ENCODE measurements around the gene C1orf232. TPM values are rescaled to one million over a fixed set of nuclear protein-coding genes. Genes with fewer than 3 reads are reported as not detected.

C1orf232 gene
- total RNA-seq, 1 experiment from 2014 or later = not detected

DNA sequence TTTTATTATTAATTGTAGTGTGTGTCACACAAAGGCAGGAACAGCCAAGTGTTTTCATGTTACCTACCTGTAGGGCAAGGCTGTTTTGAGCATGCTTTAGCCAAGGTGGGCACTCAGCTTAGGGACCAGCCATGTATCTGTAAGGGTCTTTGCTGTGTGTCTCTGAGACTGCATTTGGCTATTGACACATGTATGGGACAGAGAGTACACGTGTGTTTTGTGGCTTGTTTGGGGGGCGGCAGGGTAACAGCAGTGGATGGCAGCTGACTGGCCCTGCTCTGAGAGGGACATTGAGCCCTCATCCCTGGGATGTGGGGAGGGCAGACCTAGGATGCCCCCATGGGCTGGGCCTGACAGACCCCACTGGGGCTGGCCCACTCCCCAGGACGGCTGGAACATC is 28.5 kb upstream of the C1orf232 start (continued):
- no peak for TF ChIP-seq ELF1 (IDR thresholded peaks at IDR 0.05; ENCODE audit: borderline replicate concordance, low read depth)

DNA sequence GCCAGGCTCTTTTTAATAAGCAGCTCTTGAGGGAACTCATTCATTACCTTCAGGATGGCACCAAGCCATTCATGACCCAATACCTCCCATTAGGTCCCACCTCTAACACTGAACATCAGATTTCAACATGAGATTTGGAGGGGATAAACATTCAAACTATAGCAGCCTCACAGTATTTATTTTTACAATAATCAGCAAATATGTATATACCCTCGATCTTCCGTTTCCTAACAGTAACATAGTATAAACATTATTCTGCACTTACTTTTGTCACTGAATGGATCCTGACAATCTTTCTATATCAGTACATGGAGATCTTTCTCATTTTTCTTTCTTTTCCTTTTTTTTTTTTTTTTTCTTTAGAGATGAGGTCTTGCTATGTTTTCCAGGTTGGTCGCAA is 27.0 kb upstream of the C1orf232 start:
- Histone ChIP-seq H3K36me3 (ENCODE audit: control insufficient read depth in 1 of 2, insufficient read depth in 2 of 2, low read length in 2 of 2) (no peaks in the 10 kb centered on the region), H3K4me1 (ENCODE audit: control insufficient read depth in 1 of 2, insufficient read depth in 2 of 2, low read length in 2 of 2) (peaks cover 0 to under 1% of the 10 kb centered on the region in 2 experiments; a peak in 1 of 4 replicates), H3K4me3 (replicated peaks in 1 of 2; ENCODE audit: low read depth in 1 of 2, low read length in 2 of 2) (no peak overlapping the region), H3K27me3 (ENCODE audit: insufficient read depth, low read length) (no peaks in the 10 kb centered on the region), H3K27ac (ENCODE audit: low read depth, low read length) (no peak overlapping the region), H3K9me2 (ENCODE audit: insufficient read depth) (no peaks in the 10 kb centered on the region), H3K9me3 (ENCODE audit: control insufficient read depth in 1 of 2, insufficient read depth in 1 of 2, low read depth in 1 of 2, low read length in 2 of 2) (no peaks in the 10 kb centered on the region), H4K20me1 (ENCODE audit: insufficient read depth) (no peaks in the 10 kb centered on the region), H3K9ac (ENCODE audit: low read length) (no peak overlapping the region), H3K79me2 (ENCODE audit: insufficient read depth, low read length) (no peaks in the 10 kb centered on the region), H2AFZ (ENCODE audit: low read depth, low read length, poor library complexity, severe bottlenecking) (no peak overlapping the region), H3K4me2 (ENCODE audit: low read length) (no peak overlapping the region)
- TF ChIP-seq, protein P1, sequence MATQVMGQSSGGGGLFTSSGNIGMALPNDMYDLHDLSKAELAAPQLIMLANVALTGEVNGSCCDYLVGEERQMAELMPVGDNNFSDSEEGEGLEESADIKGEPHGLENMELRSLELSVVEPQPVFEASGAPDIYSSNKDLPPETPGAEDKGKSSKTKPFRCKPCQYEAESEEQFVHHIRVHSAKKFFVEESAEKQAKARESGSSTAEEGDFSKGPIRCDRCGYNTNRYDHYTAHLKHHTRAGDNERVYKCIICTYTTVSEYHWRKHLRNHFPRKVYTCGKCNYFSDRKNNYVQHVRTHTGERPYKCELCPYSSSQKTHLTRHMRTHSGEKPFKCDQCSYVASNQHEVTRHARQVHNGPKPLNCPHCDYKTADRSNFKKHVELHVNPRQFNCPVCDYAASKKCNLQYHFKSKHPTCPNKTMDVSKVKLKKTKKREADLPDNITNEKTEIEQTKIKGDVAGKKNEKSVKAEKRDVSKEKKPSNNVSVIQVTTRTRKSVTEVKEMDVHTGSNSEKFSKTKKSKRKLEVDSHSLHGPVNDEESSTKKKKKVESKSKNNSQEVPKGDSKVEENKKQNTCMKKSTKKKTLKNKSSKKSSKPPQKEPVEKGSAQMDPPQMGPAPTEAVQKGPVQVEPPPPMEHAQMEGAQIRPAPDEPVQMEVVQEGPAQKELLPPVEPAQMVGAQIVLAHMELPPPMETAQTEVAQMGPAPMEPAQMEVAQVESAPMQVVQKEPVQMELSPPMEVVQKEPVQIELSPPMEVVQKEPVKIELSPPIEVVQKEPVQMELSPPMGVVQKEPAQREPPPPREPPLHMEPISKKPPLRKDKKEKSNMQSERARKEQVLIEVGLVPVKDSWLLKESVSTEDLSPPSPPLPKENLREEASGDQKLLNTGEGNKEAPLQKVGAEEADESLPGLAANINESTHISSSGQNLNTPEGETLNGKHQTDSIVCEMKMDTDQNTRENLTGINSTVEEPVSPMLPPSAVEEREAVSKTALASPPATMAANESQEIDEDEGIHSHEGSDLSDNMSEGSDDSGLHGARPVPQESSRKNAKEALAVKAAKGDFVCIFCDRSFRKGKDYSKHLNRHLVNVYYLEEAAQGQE (IDR thresholded peaks at IDR 0.05; ENCODE audit: low read depth) = no peak
- TF ChIP-seq RAD21 (IDR thresholded peaks at IDR 0.05; ENCODE audit: low read depth) (no peak), CBX3 (IDR thresholded peaks at IDR 0.05; ENCODE audit: low read depth) (no peak), JUND (IDR thresholded peaks at IDR 0.05) (no peak), EGR1 (IDR thresholded peaks at IDR 0.05; ENCODE audit: low read depth) (no peak), YY1 (IDR thresholded peaks at IDR 0.05; ENCODE audit: extremely low read depth, insufficient replicate concordance, low read depth, low read length) (no peak), EZH2phosphoT487 (IDR thresholded peaks at IDR 0.05; ENCODE audit: borderline replicate concordance) (no peak), CEBPB (IDR thresholded peaks at IDR 0.05; ENCODE audit: low read depth) (no peak), SP1 (IDR thresholded peaks at IDR 0.05; ENCODE audit: low read depth) (no peak), POLR2AphosphoS5 (IDR thresholded peaks at IDR 0.05; ENCODE audit: low read depth, low read length) (no peak), POLR2A (IDR thresholded peaks at IDR 0.05; ENCODE audit: borderline replicate concordance, extremely low read depth, insufficient read depth, insufficient read length) (no peak)
- TF ChIP-seq, protein P2, sequence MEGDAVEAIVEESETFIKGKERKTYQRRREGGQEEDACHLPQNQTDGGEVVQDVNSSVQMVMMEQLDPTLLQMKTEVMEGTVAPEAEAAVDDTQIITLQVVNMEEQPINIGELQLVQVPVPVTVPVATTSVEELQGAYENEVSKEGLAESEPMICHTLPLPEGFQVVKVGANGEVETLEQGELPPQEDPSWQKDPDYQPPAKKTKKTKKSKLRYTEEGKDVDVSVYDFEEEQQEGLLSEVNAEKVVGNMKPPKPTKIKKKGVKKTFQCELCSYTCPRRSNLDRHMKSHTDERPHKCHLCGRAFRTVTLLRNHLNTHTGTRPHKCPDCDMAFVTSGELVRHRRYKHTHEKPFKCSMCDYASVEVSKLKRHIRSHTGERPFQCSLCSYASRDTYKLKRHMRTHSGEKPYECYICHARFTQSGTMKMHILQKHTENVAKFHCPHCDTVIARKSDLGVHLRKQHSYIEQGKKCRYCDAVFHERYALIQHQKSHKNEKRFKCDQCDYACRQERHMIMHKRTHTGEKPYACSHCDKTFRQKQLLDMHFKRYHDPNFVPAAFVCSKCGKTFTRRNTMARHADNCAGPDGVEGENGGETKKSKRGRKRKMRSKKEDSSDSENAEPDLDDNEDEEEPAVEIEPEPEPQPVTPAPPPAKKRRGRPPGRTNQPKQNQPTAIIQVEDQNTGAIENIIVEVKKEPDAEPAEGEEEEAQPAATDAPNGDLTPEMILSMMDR (IDR thresholded peaks at IDR 0.05 in 2 of 3, conservative IDR thresholded peaks at IDR 0.05 in 1 of 3; ENCODE audit: borderline replicate concordance in 1 of 3, insufficient read depth in 1 of 3, low read depth in 2 of 3, low read length in 2 of 3) = no peak
- ChIA-PET RAD21 (ENCODE audit: low non-redundant PET in 1 of 2, low total read pairs in 2 of 2, uncharacterized antibody in 2 of 2, unreplicated experiment in 2 of 2) (no interaction called here), CTCF (no interaction called here), POLR2A (no interaction called here)
- DNase-seq (ENCODE audit: low read depth, low spot score) = no peak
- intact Hi-C loops (cut with micrococcal nuclease) = no loop called here
- no TSS peak for BruUV-seq (replicated peaks)
- ATAC-seq = no peak
